Stomach (tissue), 9 donors: ENCODE data around the gene CTBP1. TPM values are rescaled to one million over a fixed set of nuclear protein-coding genes. Genes with fewer than 3 reads are reported as not detected.

Experiments
- DNase-seq, 2 donors: peaks; one replicate each; pipeline versions ENCODE4 v3.0.0 to v3.0.0-alpha.2; 2013 to 2019
- H3K27ac ChIP-seq, 5 donors: fragments of 200-600 bp in 4 of 5; sonication (generic) in 4 of 5; one replicate each; pipeline ENCODE4 v1.5.1; 2013 to 2019; ENCODE audit warnings: mild to moderate bottlenecking in 1 of 5, moderate library complexity in 1 of 5
- H3K27me3 ChIP-seq, 3 donors: fragments of 200-600 bp; sonication (generic); one replicate each; pipeline ENCODE4 v1.5.1; 2017 to 2019; ENCODE audit warnings: mixed run types in 1 of 3
- H3K36me3 ChIP-seq, 4 donors: fragments of 200-600 bp; sonication (generic); 1 replicate in 3 of 4; 2 replicates in 1 of 4; pipeline ENCODE4 v1.5.1; 2016 to 2019
- H3K4me1 ChIP-seq, 4 donors: fragments of 200-600 bp; sonication (generic); one replicate each; pipeline ENCODE4 v1.5.1; 2016 to 2019
- H3K4me3 ChIP-seq, 4 donors: fragments of 200-600 bp; sonication (generic) in 3 of 4; one replicate each; pipeline ENCODE4 v1.5.1; 2016 to 2019; ENCODE audit warnings: mild to moderate bottlenecking in 1 of 4
- H3K9me3 ChIP-seq, 4 donors: fragments of 200-600 bp; sonication (generic); one replicate each; pipeline ENCODE4 v1.5.1; 2016 to 2019
- CTCF ChIP-seq, 7 experiments: fragments of 450-650 bp in 4 of 7; fragments of 200-600 bp in 3 of 7; sonication (generic) in 3 of 7; IDR thresholded peaks; one replicate each; pipeline ENCODE4 v1.5.1; 2016 to 2019; ENCODE audit warnings: antibody characterized with exemption in 7 of 7, control low read depth in 2 of 7, mild to moderate bottlenecking in 1 of 7
- EP300 ChIP-seq: sonication (generic); formaldehyde crosslinking; IDR thresholded peaks from one replicate; pipeline ENCODE4 v1.6.1; 2017; ENCODE audit warnings: antibody characterized with exemption
- POLR2A ChIP-seq, 4 donors: fragments of 450-650 bp; IDR thresholded peaks; one replicate each; pipeline ENCODE4 v1.6.1; 2016; ENCODE audit warnings: antibody characterized with exemption in 4 of 4, control low read depth in 2 of 4, mild to moderate bottlenecking in 1 of 4, moderate library complexity in 1 of 4
- POLR2AphosphoS5 ChIP-seq, 3 donors: sonication (generic); formaldehyde crosslinking; IDR thresholded peaks; one replicate each; pipeline ENCODE4 v1.6.1; 2016; ENCODE audit warnings: antibody characterized with exemption in 3 of 3
- WGBS, 5 donors: extraction: QIAGEN DNeasy Blood & Tissue Kit in 3 of 5; methylation state at CpG; one replicate each; pipeline versions ENCODE4 v1.1.5 to v1.1.7; 2013 to 2018; 5-methylcytosine and 5-hydroxymethylcytosine counted together
- intact Hi-C: fragments of 100-400 bp; cut with DNase I; formaldehyde crosslinking; loops from one replicate; pipeline ENCODE4 v1.15.1; 2023; ENCODE audit warnings: low total_unique reads
- polyA plus RNA-seq, 3 donors: library from polyadenylated mRNA; stranded (reverse); fragments of 200-250 nt; gene quantifications; one replicate each; pipeline ENCODE4 v1.2.3, GENCODE V29; 2013
- total RNA-seq, 5 donors: library from RNA; depleted of rRNA; stranded (reverse); fragments of >200 nt; gene quantifications; one replicate each; pipeline versions ENCODE4 v1.1.0 to v1.2.3, GENCODE V29; 2014 to 2016
- donor health status: healthy with polysubstance abuse.
- donor health status: Bipolar disorder and iron deficiency.
- donor health status: healthy.

The CTBP1 gene
- total and polyA plus RNA-seq, 8 donors = 72.7 to 415 (median 95.1) TPM

GRCh38 chr4:1226598-1226997 lies 22.3 kb downstream of the CTBP1 start:
- Histone ChIP-seq H3K36me3 (peaks cover 81 to 100% (median 100%) of the 10 kb centered on the region in 4 donors), H3K4me1 (no peaks in the 10 kb centered on the region), H3K27me3 (no peaks in the 10 kb centered on the region), H3K27ac (no peak overlapping the region), H3K9me3 (no peaks in the 10 kb centered on the region), H3K4me3 (no peak overlapping the region)
- no peak for DNase-seq
- intact Hi-C loops = no loop called here
- 82 to 93% (median 91%) methylated on average over 11 to 16 of the region's 16 CpGs for WGBS, 5 donors
- TF ChIP-seq EP300 = no peak
- no peak for TF ChIP-seq POLR2AphosphoS5 (IDR thresholded peaks at IDR 0.05)
- TF ChIP-seq CTCF (IDR thresholded peaks at IDR 0.05) = no peak
- TF ChIP-seq POLR2A (IDR thresholded peaks at IDR 0.05) = no peak

GRCh38 chr4:1226144-1226481 lies 22.8 kb downstream of the CTBP1 start:
- H3K27ac ChIP-seq = no peak overlapping the region
- intact Hi-C loops = no loop called here
- peaks cover 80 to 100% (median 100%) of the 10 kb centered on the region in 4 donors for H3K36me3 ChIP-seq
- DNase-seq = no peak
- no peak overlapping the region for H3K4me3 ChIP-seq
- no peaks in the 10 kb centered on the region for H3K9me3 ChIP-seq
- H3K27me3 ChIP-seq = no peaks in the 10 kb centered on the region
- H3K4me1 ChIP-seq = no peaks in the 10 kb centered on the region
- TF ChIP-seq EP300 (no peak), POLR2A (IDR thresholded peaks at IDR 0.05) (no peak), POLR2AphosphoS5 (IDR thresholded peaks at IDR 0.05) (no peak), CTCF (IDR thresholded peaks at IDR 0.05) (no peak)
- 61 to 77% (median 72%) methylated on average over 3 to 15 of the region's 15 CpGs for WGBS, 5 donors

GRCh38 chr4:1225272-1226143 lies 23.4 kb downstream of the CTBP1 start:
- no peak for DNase-seq
- Histone ChIP-seq H3K4me1 (no peaks in the 10 kb centered on the region), H3K36me3 (peaks cover 74 to 100% (median 100%) of the 10 kb centered on the region in 4 donors), H3K9me3 (no peaks in the 10 kb centered on the region), H3K27ac (no peak overlapping the region), H3K27me3 (no peaks in the 10 kb centered on the region), H3K4me3 (no peak overlapping the region)
- intact Hi-C loops = no loop called here
- TF ChIP-seq POLR2A (IDR thresholded peaks at IDR 0.05) = no peak
- WGBS, 5 donors = 83 to 94% (median 93%) methylated on average over 39 to 67 of the region's 67 CpGs

GRCh38 chr4:1223841-1224809 lies 24.8 kb downstream of the CTBP1 start:
- TF ChIP-seq CTCF (IDR thresholded peaks at IDR 0.05) (no peak), EP300 (no peak), POLR2AphosphoS5 (IDR thresholded peaks at IDR 0.05) (no peak), POLR2A (IDR thresholded peaks at IDR 0.05) (no peak)
- peaks cover 0 to 7% (median 5%) of the 10 kb centered on the region in 4 donors for H3K4me1 ChIP-seq
- WGBS, 5 donors = 93 to 96% (median 95%) methylated on average over 32 to 40 of the region's 40 CpGs
- no peaks in the 10 kb centered on the region for H3K9me3 ChIP-seq
- H3K36me3 ChIP-seq = peaks cover 69 to 94% (median 91%) of the 10 kb centered on the region in 4 donors
- DNase-seq = no peak
- no peak overlapping the region for H3K4me3 ChIP-seq
- no peaks in the 10 kb centered on the region for H3K27me3 ChIP-seq
- H3K27ac ChIP-seq = no peak overlapping the region
- intact Hi-C loops = no loop called here
